AG09309 (cell line): Measurements from ENCODE around the gene ABCC11.

Source experiments
- DNase-seq: peaks from one replicate; pipeline ENCODE4 v3.0.0-alpha.2; 2010; ENCODE audit warnings: low read depth
- H3K4me3 ChIP-seq: 2 replicates; pipeline ENCODE4 v1.5.1; 2011; ENCODE audit warnings: mild to moderate bottlenecking, low read depth, low read length, moderate library complexity; ENCODE audit not compliant: control insufficient read depth
- TF ChIP-seq, protein P1 (sequence below): IDR thresholded peaks from 2 replicates; pipeline ENCODE4 v1.5.1; 2011; ENCODE audit warnings: mild to moderate bottlenecking, low read depth, low read length, inconsistent platforms; ENCODE audit not compliant: insufficient read depth, control insufficient read depth; ENCODE audit errors: missing control alignments

Gene ABCC11

GRCh38 chr16:48284772-48285409 is 37.6 kb upstream of the ABCC11 start:
- no peak overlapping the region for H3K4me3 ChIP-seq
- TF ChIP-seq, protein P1, sequence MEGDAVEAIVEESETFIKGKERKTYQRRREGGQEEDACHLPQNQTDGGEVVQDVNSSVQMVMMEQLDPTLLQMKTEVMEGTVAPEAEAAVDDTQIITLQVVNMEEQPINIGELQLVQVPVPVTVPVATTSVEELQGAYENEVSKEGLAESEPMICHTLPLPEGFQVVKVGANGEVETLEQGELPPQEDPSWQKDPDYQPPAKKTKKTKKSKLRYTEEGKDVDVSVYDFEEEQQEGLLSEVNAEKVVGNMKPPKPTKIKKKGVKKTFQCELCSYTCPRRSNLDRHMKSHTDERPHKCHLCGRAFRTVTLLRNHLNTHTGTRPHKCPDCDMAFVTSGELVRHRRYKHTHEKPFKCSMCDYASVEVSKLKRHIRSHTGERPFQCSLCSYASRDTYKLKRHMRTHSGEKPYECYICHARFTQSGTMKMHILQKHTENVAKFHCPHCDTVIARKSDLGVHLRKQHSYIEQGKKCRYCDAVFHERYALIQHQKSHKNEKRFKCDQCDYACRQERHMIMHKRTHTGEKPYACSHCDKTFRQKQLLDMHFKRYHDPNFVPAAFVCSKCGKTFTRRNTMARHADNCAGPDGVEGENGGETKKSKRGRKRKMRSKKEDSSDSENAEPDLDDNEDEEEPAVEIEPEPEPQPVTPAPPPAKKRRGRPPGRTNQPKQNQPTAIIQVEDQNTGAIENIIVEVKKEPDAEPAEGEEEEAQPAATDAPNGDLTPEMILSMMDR = no peak
- DNase-seq = no peak

GRCh38 chr16:48282636-48283263 is 35.4 kb upstream of the ABCC11 start:
- H3K4me3 ChIP-seq = no peak overlapping the region
- TF ChIP-seq, protein P1 = no peak
- no peak for DNase-seq

DNA sequence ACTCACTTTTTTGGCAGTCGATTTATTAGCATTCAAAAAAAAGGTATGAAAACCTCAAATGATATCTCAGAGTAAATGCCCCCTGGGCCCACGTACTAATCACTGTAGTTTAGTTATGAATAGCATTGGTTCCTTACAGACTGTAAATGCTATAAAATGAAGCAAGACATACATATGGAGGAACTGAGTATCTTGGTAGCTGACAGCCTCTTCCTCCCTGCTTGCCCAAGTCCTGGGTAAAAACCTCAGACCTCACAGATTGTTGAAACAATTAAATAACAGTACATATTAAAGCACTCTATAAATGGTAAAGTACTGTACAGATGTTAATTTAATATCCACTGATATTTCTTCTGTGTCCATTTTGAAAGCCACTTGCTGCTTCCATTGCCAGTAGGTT is 33.2 kb upstream of the ABCC11 start:
- no peak overlapping the region for H3K4me3 ChIP-seq
- no peak for DNase-seq

DNA sequence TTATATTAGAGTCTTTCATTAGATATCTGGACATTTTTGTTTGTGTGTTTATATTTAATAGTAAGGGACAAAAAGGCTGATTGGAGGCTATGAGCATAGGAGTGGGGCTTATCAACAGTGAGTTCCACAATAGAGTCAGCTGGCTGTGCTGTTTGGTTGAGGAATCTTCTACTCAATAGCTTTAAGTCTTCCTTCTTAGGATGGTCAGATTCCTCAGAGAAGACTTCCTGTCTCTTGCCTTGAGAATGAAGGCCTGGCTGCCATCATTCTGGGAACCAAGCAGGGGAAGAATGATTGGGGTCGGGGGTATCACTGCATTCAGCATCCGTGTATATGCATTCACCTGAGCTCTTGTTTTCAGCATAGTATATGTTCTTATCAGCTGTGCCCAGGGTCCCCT is 31.9 kb upstream of the ABCC11 start:
- TF ChIP-seq, protein P1 = no peak
- no peak for DNase-seq
- H3K4me3 ChIP-seq = no peak overlapping the region

More for the DNA sequence above, 33.2 kb upstream of the ABCC11 start:
- TF ChIP-seq, protein P1 = no peak

- DNase-seq = no peak
- H3K4me3 ChIP-seq = no peak overlapping the region
- TF ChIP-seq, protein P1 = no peak
Observed at GRCh38 chr16:48277158-48277557, 29.8 kb upstream of the ABCC11 start.

GRCh38 chr16:48276102-48276501 is 28.8 kb upstream of the ABCC11 start:
- TF ChIP-seq, protein P1 = no peak
- no peak for DNase-seq
- no peak overlapping the region for H3K4me3 ChIP-seq
